ENCODE results near the gene CT47A1. TPM values are rescaled to one million over a fixed set of nuclear protein-coding genes. Genes with fewer than 3 reads are reported as not detected.
A peak's percentile ranks its signal among the peaks of the same experiment; 100 is the strongest.
"Not testable (repeated sequence)": the region's sequence is repeated elsewhere in the genome, so short reads cannot be mapped to it uniquely, and the experiment has no call there.

Gene CT47A1
- total RNA-seq (2014; rRNA removed; shearing (Covaris generic)), result not detected in 2 replicates

DNA sequence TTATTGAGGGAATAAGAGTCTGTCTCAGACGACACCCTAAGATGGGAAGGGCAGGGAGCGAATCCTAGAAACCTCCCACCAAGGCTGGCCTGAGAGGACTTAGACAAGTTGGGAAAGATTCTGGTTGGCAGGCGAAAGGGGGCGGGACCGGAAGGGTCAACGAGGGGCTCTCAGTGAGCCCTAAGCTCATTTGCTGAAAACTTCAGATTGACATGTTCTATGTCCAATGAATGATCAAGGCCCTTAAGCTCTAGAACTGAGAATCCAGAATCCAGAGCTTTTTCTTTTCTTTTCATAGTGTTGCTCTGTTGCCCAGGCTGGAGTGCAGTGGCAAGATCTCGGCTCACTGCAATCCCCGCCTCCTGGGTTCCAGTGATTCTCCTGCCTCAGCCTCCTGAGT, at the start of gene CT47A1:
TSS of gene CT47A1 (minus strand) at position 101 of the 400 bp plus-strand sequence. CDS start 231 bp downstream, outside the sequence.
- H3K27me3 ChIP-seq; H3K36me3 ChIP-seq; H3K9me3 ChIP-seq (replicated peaks); DNase-seq; H3K27ac ChIP-seq; H3K4me1 ChIP-seq; H3K4me3 ChIP-seq: not testable (repeated sequence)

DNA sequence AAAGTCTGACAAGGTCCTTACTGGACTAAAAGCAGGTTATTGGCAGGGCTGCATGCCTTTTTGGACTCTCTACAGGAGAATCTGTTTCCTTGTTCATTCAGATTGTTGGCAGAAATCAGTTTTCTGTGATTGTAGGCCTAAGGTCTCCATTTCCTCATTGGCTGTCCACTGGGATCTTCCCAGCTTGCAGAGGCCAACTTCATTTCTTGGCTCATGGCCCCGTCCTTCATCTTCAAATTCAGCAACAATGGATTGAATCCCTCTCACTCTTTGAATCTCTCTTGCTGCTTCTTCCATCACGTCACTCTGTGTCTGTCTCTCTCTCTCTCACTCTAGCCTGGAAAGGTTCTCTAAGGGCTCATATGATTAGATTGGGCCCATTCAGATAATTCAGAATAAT, 47.0 kb upstream of the CT47A1 start:
- H3K27me3 ChIP-seq, result no peaks in the 10 kb centered on the region
- no peak overlapping the region for H3K27ac ChIP-seq
- no peak overlapping the region for H3K4me3 ChIP-seq
- DNase-seq, result no peak
- H3K36me3 ChIP-seq, result no peaks in the 10 kb centered on the region
- no peaks in the 10 kb centered on the region for H3K9me3 ChIP-seq (replicated peaks)
- no peaks in the 10 kb centered on the region for H3K4me1 ChIP-seq

DNA sequence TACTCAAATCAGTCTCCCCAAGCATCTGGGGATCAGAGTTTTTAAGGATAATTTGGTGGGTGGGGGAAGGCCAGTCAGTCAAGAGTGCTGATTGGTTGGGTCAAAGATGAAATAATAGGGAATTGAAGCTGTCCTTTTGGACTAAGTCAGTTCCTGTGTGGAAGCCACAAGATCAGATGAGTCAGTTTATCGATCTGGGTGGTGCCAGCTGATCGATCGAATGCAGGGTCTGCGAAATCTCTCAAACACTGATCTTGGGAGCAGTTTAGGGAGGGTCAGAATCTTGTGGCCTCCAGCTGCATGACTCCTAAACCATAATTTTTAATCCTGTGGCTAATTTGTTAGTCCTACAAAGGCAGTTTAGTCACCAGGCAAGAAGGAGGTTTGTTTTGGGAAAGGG, 44.5 kb upstream of the CT47A1 start:
- H3K27ac ChIP-seq, result no peak overlapping the region
- H3K36me3 ChIP-seq, result no peaks in the 10 kb centered on the region
- no peak overlapping the region for H3K4me3 ChIP-seq
- no peak for DNase-seq
- no peaks in the 10 kb centered on the region for H3K9me3 ChIP-seq (replicated peaks)
- no peaks in the 10 kb centered on the region for H3K27me3 ChIP-seq
- H3K4me1 ChIP-seq, result no peaks in the 10 kb centered on the region

DNA sequence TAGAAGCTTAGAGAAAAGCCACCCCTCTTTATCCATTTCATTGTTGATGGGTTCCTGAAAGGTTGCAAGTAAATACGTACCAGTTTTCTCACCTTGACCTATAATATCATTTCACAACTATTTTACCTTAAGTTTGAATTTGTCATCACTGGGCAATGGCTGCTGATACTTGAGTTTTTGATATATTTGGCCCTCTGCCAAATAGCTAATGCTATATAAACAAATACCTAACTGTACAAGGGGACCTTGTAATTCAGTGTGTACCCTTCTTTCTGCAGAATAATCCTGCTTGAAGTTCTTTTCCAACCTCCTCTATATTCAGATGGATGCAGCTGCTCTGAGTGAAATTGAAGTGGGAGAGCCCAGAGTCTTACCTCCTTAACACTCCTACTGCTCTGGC, 42.9 kb upstream of the CT47A1 start:
- H3K4me1 ChIP-seq, result no peaks in the 10 kb centered on the region
- DNase-seq, result peak in 1 of 2 experiments; percentile 31
- H3K4me3 ChIP-seq, result no peak overlapping the region
- H3K27ac ChIP-seq, result no peak overlapping the region
- no peaks in the 10 kb centered on the region for H3K9me3 ChIP-seq (replicated peaks)
- no peaks in the 10 kb centered on the region for H3K27me3 ChIP-seq
- H3K36me3 ChIP-seq, result no peaks in the 10 kb centered on the region

DNA sequence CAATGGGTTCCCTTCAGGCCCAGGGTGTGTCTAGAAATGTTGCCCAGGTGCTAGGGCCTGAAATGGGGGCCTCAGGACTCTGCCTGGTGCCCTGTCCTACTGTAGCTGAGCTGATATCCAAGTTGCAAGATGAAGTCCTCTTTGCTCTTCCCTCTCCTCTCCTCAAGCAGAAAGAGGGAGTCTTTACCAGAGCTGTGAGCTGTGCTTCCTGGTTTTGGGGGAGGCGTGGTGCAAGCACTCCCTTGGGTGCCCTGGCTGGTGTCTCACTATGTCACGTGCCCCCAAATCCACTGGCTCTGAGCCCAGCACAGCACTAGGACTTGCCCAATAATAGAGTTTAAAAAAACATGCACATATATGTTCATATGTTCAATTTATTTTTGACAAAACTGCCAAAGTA, 29.3 kb upstream of the CT47A1 start:
- DNase-seq, result no peak
- Histone ChIP-seq H3K27me3 (no peaks in the 10 kb centered on the region), H3K27ac (no peak overlapping the region), H3K4me3 (no peak overlapping the region), H3K9me3 (replicated peaks) (no peaks in the 10 kb centered on the region), H3K4me1 (no peaks in the 10 kb centered on the region), H3K36me3 (no peaks in the 10 kb centered on the region)

DNA sequence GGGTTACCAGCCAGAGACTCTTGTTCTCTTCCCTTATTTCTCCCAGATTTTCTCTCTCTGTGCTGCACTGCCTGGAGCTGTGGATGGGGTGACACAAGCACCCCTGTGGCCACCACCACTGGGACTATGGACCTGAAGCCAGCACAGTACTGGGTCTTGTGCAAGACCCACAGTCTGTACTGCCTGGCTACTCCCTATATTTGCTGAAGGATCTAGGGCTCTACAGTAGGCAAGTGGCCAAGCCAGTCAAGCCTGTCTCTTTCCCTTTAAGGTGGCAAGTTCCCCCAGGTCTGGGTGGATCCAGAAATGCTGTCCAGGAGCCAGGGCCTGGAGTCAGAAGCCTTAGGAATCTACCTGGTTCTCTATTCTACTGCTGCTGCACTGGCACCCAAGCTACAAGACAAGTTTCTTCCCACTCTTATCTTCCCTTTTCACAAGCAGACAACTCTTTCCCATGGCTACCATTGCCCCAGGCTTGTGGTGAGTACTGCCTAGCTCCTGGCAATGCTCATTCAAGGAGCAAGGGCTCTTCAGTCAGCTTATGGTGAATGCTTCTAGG, 28.4 kb upstream of the CT47A1 start:
- no peaks in the 10 kb centered on the region for H3K4me1 ChIP-seq
- no peaks in the 10 kb centered on the region for H3K9me3 ChIP-seq (replicated peaks)
- no peaks in the 10 kb centered on the region for H3K36me3 ChIP-seq
- DNase-seq, result no peak
- no peak overlapping the region for H3K27ac ChIP-seq
- H3K4me3 ChIP-seq, result no peak overlapping the region
- H3K27me3 ChIP-seq, result no peaks in the 10 kb centered on the region

DNA sequence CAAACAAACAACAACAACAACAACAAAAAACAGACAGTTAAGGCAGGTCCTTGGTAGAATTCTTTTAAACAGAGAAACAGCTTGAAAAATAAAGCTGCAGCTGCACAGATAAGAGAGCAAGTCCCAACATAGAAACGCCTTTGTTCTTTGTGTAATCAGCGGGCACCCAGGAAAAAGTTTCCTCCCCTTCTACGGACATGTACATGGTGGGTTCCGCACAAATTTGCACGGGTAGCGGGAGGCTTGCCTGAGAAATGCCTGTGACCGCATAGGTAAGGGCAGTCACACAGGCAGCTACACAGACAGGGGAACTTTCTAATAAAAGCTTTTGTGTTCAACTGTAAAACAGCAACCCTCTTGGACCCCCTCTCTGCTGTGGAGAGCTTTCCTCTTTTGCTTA, 25.7 kb upstream of the CT47A1 start:
- Histone ChIP-seq H3K27ac (no peak overlapping the region), H3K27me3 (no peaks in the 10 kb centered on the region), H3K36me3 (no peaks in the 10 kb centered on the region), H3K4me1 (no peaks in the 10 kb centered on the region), H3K4me3 (no peak overlapping the region), H3K9me3 (replicated peaks) (no peaks in the 10 kb centered on the region)
- DNase-seq, result no peak

DNA sequence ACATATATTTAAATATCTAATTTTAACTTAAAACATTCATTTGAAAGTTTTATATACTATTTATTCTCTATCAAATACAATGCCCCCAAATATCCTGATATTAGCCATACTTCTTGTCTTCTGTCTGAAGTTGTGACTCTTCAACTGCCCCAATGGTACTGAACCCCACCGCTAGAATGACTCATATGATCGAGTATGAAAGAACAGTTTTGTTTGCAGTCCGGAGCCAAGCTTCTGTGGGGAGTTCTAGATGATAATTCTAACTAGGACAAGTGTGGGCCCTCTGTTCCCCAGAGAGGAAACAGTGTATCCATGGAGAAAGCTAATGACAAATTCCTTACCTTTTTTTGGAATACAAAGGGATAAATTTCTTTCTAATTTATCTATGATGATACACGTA, 24.7 kb upstream of the CT47A1 start:
- no peak overlapping the region for H3K27ac ChIP-seq
- no peaks in the 10 kb centered on the region for H3K9me3 ChIP-seq (replicated peaks)
- H3K36me3 ChIP-seq, result no peaks in the 10 kb centered on the region
- H3K4me3 ChIP-seq, result no peak overlapping the region
- H3K4me1 ChIP-seq, result no peaks in the 10 kb centered on the region
- DNase-seq, result no peak
- no peaks in the 10 kb centered on the region for H3K27me3 ChIP-seq

DNA sequence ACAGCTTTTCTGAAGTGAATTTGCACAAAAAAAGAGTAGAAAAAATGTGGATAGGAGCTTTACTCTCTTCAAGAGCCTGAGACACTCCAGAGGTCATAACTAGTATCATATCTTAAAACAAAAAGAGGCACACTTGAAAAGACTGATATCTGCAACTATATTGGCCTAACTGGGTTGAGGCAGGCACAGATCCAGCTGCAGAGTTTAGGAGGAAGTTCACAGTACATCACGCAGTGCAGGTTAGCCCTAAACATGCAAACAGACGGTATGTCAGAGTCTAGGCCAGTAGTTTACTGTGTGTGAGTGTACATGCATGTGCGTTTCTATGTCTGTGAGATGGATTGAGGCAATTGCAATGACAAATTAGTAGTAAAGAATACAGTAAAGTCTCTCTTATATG, 24.2 kb upstream of the CT47A1 start:
- H3K27me3 ChIP-seq, result no peaks in the 10 kb centered on the region
- H3K36me3 ChIP-seq, result no peaks in the 10 kb centered on the region
- H3K27ac ChIP-seq, result no peak overlapping the region
- DNase-seq, result no peak
- H3K4me3 ChIP-seq, result no peak overlapping the region
- no peaks in the 10 kb centered on the region for H3K4me1 ChIP-seq
- H3K9me3 ChIP-seq (replicated peaks), result no peaks in the 10 kb centered on the region

DNA sequence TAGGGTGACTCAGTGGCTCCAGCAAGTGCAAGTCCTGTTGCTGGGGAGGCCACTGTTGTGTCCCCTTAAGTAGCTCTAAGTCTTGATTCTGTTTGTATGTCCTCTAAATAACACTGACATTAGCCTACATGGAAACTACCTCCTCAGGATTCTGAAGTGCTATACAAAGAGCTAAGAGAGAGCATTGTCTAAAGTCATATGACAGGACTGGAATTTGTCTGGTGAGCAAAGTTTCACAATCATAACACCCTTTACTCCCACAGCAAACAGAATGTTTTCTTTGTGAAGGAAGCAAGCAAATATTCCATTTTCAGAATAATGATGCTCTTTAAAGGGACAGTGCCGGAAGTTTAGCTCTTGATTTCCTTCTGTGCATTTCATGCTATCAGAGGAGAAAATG, 23.4 kb upstream of the CT47A1 start:
- DNase-seq, result no peak
- Histone ChIP-seq H3K9me3 (replicated peaks) (no peaks in the 10 kb centered on the region), H3K4me1 (no peaks in the 10 kb centered on the region), H3K27me3 (no peaks in the 10 kb centered on the region), H3K36me3 (no peaks in the 10 kb centered on the region), H3K4me3 (no peak overlapping the region), H3K27ac (no peak overlapping the region)

DNA sequence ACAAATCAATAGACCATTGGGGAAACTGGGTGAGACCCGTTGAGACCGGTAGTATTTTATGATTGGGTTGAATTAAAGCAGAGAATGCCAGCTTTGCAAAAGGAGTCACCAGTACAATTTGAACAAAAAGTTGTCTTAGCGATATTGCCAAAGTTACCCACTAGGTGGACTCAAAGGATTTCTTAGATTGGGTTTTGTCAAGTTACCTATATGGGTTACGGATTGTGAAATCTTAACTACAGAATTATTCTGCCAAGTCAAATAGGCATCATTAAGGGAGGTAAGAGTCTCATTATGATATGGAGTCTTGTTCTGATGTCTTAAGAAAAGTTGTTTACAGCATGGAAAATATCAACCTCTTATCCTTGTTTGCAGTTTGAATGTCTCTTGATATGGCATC, 15.0 kb upstream of the CT47A1 start:
- Histone ChIP-seq H3K9me3 (replicated peaks) (no peaks in the 10 kb centered on the region), H3K36me3 (no peaks in the 10 kb centered on the region), H3K27me3 (no peaks in the 10 kb centered on the region), H3K4me3 (no peak overlapping the region), H3K4me1 (no peaks in the 10 kb centered on the region), H3K27ac (no peak overlapping the region)
- peak in 1 of 2 experiments; percentile 5 for DNase-seq

DNA sequence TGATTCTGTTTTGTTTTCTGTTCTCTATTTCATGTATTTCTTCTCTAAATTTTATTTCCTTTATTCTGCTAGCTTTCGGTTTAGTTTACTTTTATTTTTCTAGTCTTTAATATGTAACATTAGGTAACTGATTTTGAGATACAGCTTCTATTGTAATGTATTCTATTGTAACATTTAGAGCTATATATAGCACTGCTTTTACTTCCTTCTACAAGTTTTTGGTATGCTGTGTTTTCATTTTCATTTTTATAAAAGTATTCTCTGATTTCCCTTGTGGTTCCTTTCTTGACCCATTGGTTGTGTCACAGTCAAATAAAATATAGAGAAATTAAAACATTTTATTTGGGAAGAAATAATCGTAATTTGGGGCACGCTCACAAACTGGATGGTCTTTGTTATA, 13.9 kb upstream of the CT47A1 start:
- no peaks in the 10 kb centered on the region for H3K36me3 ChIP-seq
- DNase-seq, result no peak
- H3K4me1 ChIP-seq, result no peaks in the 10 kb centered on the region
- H3K27ac ChIP-seq, result no peak overlapping the region
- no peak overlapping the region for H3K4me3 ChIP-seq
- H3K27me3 ChIP-seq, result no peaks in the 10 kb centered on the region
- H3K9me3 ChIP-seq (replicated peaks), result no peaks in the 10 kb centered on the region

DNA sequence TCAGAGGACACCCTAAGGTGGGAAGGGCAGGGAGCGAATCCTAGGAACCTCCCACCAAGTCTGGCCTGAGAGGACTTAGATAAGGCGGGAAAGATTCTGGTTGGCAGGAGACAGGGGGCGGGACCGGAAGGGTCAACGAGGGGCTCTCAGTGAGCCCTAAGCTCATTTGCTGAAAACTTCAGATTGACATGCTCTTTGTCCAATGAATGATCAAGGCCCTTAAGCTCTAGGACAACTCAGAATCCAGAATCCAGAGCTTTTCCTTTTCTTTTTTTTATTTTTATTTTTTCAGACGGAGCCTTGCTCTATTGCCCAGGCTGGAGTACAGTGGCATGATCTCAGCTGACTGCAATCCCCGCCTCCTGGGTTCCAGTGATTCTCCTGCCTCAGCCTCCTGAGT, 29.1 kb downstream of the CT47A1 start, which contains the start of gene CT47A7:
TSS of gene CT47A7 (minus strand) at position 101 of the 400 bp plus-strand sequence. CDS start 255 bp downstream, outside the sequence.
- not testable (repeated sequence) for H3K9me3 ChIP-seq (replicated peaks); H3K27me3 ChIP-seq; DNase-seq; H3K4me1 ChIP-seq; H3K4me3 ChIP-seq; H3K27ac ChIP-seq; H3K36me3 ChIP-seq

Other genes starting within 250 kb of the CT47A1 start
- not detected in 2 replicates for gene CT47B1, start 109.9 kb downstream of the CT47A1 start, total RNA-seq (2014; rRNA removed; shearing (Covaris generic))
- gene CT47A11, start 48.6 kb downstream of the CT47A1 start, total RNA-seq (2014; rRNA removed; shearing (Covaris generic)), result not detected in 2 replicates
- not detected in 2 replicates for gene CT47A10, start 43.7 kb downstream of the CT47A1 start, total RNA-seq (2014; rRNA removed; shearing (Covaris generic))
- not detected in 2 replicates for gene CT47A9, start 38.9 kb downstream of the CT47A1 start, total RNA-seq (2014; rRNA removed; shearing (Covaris generic))
- gene CT47A8, start 34.0 kb downstream of the CT47A1 start, total RNA-seq (2014; rRNA removed; shearing (Covaris generic)), result not detected in 2 replicates
- gene CT47A7, start 29.2 kb downstream of the CT47A1 start, total RNA-seq (2014; rRNA removed; shearing (Covaris generic)), result not detected in 2 replicates
- not detected in 2 replicates for gene CT47A6, start 24.3 kb downstream of the CT47A1 start, total RNA-seq (2014; rRNA removed; shearing (Covaris generic))
- gene CT47A5, start 19.4 kb downstream of the CT47A1 start, total RNA-seq (2014; rRNA removed; shearing (Covaris generic)), result not detected in 2 replicates
- not detected in 2 replicates for gene CT47A4, start 14.6 kb downstream of the CT47A1 start, total RNA-seq (2014; rRNA removed; shearing (Covaris generic))
- gene CT47A3, start 9.7 kb downstream of the CT47A1 start, total RNA-seq (2014; rRNA removed; shearing (Covaris generic)), result not detected in 2 replicates
- not detected in 2 replicates for gene CT47A2, start 4.8 kb downstream of the CT47A1 start, total RNA-seq (2014; rRNA removed; shearing (Covaris generic))
- 0.20 and 0.35 TPM in 2 replicates for gene GLUD2, start 61.9 kb upstream of the CT47A1 start, total RNA-seq (2014; rRNA removed; shearing (Covaris generic))

All from SJCRH30 (cell line).